OCI-LY1 (cell line): Measurements from ENCODE around the gene PPP2R5B.

Experiments
- H2AFZ ChIP-seq: fragments of 200-600 bp; sonication (generic), shearing (Covaris generic); 2 replicates; pipeline ENCODE4 v1.6.0; 2014; ENCODE audit warnings: antibody characterized with exemption, mild to moderate bottlenecking, low read length
- H3F3A ChIP-seq: fragments of 200-600 bp; sonication (generic), shearing (Covaris generic); 2 replicates; pipeline ENCODE4 v1.6.0; 2014; ENCODE audit warnings: mild to moderate bottlenecking, antibody characterized with exemption, low read length, moderate library complexity; ENCODE audit not compliant: insufficient read depth
- H3K27ac ChIP-seq: fragments of 200-600 bp; sonication (generic); 2 replicates; pipeline ENCODE4 v1.5.1; 2014; ENCODE audit warnings: low read length, mixed run types, mild to moderate bottlenecking, low read depth; ENCODE audit not compliant: poor library complexity, severe bottlenecking
- H3K27me3 ChIP-seq: fragments of 200-600 bp; sonication (generic); 2 replicates; pipeline ENCODE4 v1.6.0; 2014; ENCODE audit warnings: antibody characterized with exemption, mild to moderate bottlenecking, low read length, moderate library complexity; ENCODE audit not compliant: insufficient read depth
- H3K36me3 ChIP-seq: fragments of 200-600 bp; sonication (generic); 2 replicates; pipeline ENCODE4 v1.6.1; 2014; ENCODE audit warnings: mild to moderate bottlenecking, antibody characterized with exemption, low read length, moderate library complexity, mixed read lengths; ENCODE audit not compliant: insufficient read depth
- H3K4me1 ChIP-seq: fragments of 200-600 bp; sonication (generic); 2 replicates; pipeline ENCODE4 v1.5.1; 2014; ENCODE audit warnings: mild to moderate bottlenecking, low read length, moderate library complexity; ENCODE audit not compliant: insufficient read depth, severe bottlenecking
- H3K4me2 ChIP-seq: fragments of 200-600 bp; sonication (generic), shearing (Covaris generic); 2 replicates; pipeline ENCODE4 v1.6.1; 2014; ENCODE audit warnings: low read length
- H3K4me3 ChIP-seq: fragments of 200-600 bp; sonication (generic); 2 replicates; pipeline ENCODE4 v1.5.1; 2014; ENCODE audit warnings: low read length, low read depth, mild to moderate bottlenecking, mixed read lengths; ENCODE audit not compliant: poor library complexity, severe bottlenecking
- H3K79me2 ChIP-seq: fragments of 200-600 bp; shearing (Covaris generic); 2 replicates; pipeline ENCODE4 v1.6.1; 2016; ENCODE audit warnings: mixed run types, low read length, mixed read lengths; ENCODE audit not compliant: insufficient read depth
- H3K9ac ChIP-seq: fragments of 200-600 bp; sonication (generic), shearing (Covaris generic); 2 replicates; pipeline ENCODE4 v1.6.1; 2014; ENCODE audit warnings: mild to moderate bottlenecking, low read length, mixed read lengths
- H3K9me2 ChIP-seq: fragments of 200-600 bp; sonication (generic), shearing (Covaris generic); 2 replicates; pipeline ENCODE4 v1.6.1; 2014; ENCODE audit warnings: low read depth, mild to moderate bottlenecking, low read length, mixed read lengths
- H3K9me3 ChIP-seq: fragments of 200-600 bp; shearing (Covaris generic); 2 replicates; pipeline ENCODE4 v1.6.1; 2014; ENCODE audit warnings: low read length, mixed read lengths
- H4K20me1 ChIP-seq: fragments of 200-600 bp; sonication (generic), shearing (Covaris generic); 2 replicates; pipeline ENCODE4 v1.6.0; 2016; ENCODE audit warnings: mild to moderate bottlenecking, low read length; ENCODE audit not compliant: insufficient read depth
- EZH2 ChIP-seq: fragments of 200-600 bp; sonication (generic), shearing (Covaris generic); IDR thresholded peaks from 2 replicates; pipeline ENCODE4 v1.8.0; 2017; ENCODE audit warnings: borderline replicate concordance, mixed run types, mild to moderate bottlenecking, antibody characterized with exemption, low read length, moderate library complexity, mixed read lengths
- TF ChIP-seq, protein P1 (sequence below): fragments of 200-600 bp; sonication (generic), shearing (Covaris generic); IDR thresholded peaks from 2 replicates; pipeline ENCODE4 v1.5.1; 2017; ENCODE audit warnings: mild to moderate bottlenecking, antibody characterized with exemption, low read length, moderate library complexity, mixed read lengths

The PPP2R5B gene

DNA sequence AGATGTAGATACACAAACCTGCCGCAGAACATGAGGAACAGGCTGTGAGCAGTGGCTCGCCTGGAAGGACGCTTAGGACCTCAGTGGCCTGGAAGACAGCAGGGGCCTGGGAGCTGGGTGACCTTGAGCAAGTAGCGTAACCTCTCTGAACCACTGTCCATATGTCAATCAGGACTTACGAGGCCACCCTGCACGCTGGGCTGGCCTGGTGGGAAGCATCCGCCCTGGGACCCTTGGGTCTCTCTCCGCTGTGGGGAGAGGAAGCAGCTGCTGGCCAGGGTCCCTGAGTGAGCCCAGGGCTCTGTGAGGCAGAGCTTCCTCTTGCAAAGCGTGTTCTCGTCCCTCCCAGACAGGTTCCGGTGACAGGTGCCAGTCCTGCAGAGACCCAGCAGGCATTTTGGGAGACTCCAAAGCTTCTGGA, 32.1 kb upstream of the PPP2R5B start:
- Histone ChIP-seq H3K36me3 (peaks cover 8% of the 10 kb centered on the region), H3K4me1 (peaks cover 28% of the 10 kb centered on the region), H3K4me2 (no peak overlapping the region), H3K27ac (peak overlapping the region; percentile 13), H4K20me1 (no peaks in the 10 kb centered on the region), H3K27me3 (no peaks in the 10 kb centered on the region), H2AFZ (no peak overlapping the region), H3K9me3 (no peaks in the 10 kb centered on the region), H3K9ac (no peak overlapping the region), H3K4me3 (no peak overlapping the region), H3K79me2 (no peaks in the 10 kb centered on the region), H3F3A (no peaks in the 10 kb centered on the region), H3K9me2 (no peaks in the 10 kb centered on the region)
- TF ChIP-seq EZH2, result no peak
- TF ChIP-seq, protein P1, sequence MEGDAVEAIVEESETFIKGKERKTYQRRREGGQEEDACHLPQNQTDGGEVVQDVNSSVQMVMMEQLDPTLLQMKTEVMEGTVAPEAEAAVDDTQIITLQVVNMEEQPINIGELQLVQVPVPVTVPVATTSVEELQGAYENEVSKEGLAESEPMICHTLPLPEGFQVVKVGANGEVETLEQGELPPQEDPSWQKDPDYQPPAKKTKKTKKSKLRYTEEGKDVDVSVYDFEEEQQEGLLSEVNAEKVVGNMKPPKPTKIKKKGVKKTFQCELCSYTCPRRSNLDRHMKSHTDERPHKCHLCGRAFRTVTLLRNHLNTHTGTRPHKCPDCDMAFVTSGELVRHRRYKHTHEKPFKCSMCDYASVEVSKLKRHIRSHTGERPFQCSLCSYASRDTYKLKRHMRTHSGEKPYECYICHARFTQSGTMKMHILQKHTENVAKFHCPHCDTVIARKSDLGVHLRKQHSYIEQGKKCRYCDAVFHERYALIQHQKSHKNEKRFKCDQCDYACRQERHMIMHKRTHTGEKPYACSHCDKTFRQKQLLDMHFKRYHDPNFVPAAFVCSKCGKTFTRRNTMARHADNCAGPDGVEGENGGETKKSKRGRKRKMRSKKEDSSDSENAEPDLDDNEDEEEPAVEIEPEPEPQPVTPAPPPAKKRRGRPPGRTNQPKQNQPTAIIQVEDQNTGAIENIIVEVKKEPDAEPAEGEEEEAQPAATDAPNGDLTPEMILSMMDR, result no peak

DNA sequence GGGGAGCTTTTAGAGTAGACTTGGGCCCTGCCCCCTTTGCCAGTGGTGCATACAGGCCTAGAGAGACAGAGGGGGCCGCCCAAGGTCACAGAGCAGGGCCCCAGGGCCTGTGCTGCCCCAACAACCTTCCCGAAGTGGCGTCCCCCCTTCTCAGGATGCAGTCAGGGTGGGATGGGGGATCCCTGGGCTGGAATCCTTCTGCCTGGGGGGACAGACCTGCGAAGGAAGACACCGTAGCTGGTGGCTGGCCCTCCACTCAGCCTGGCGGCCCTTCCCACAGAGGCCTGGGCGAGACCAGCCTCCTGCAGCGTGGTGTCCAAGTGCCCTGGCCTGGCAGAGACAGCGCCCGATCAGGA, 31.7 kb upstream of the PPP2R5B start:
- Histone ChIP-seq H3K27ac (no peak overlapping the region), H3K9ac (no peak overlapping the region)

DNA sequence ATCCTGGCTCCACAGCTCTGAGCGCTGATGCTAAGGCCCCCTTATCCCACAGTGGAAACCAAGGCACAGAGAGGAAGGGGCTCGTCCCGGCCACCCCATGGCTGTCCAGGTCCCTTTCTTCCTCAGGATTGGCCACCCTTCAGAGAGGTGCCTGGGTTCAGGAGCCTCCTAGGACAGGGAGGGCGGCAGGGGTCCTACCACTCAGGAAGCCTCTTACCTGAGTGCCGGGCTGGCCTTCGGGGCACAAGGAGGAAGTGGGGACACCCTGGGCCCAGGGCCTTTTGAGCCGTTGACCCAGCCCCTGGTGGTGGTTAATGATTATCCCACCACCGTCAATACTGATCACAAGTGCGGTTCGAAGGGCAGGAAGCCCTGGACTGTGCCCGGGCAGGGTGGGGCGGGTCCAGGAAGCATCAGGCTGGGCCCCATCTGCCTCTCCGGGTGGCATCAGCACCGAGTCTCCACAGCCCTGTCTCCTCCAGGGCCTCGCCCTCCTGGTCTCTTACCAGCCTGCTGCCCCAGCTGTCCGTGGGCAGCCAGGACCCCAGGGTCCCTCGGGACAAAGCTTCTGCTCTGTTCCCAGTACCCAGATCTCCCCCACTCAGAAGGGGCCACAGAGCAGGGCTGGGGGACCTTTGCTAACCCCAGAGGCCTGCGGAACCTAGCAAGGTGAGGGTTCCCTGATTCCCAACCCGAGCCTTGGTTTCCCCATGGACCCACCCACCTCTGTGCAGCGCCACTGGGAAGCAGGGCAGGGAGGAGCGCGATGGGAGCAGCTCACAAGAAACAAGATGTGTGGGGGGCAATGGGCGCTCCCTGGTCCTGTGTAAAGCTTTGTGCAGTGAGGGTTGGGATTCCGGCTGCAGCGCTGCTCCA, 31.1 kb upstream of the PPP2R5B start:
- Histone ChIP-seq H3F3A (no peaks in the 10 kb centered on the region), H3K36me3 (peaks cover 17% of the 10 kb centered on the region), H2AFZ (no peak overlapping the region), H4K20me1 (no peaks in the 10 kb centered on the region), H3K9ac (no peak overlapping the region), H3K79me2 (no peaks in the 10 kb centered on the region), H3K9me2 (no peaks in the 10 kb centered on the region), H3K27me3 (no peaks in the 10 kb centered on the region), H3K4me3 (no peak overlapping the region), H3K27ac (no peak overlapping the region), H3K4me1 (peaks cover 18% of the 10 kb centered on the region), H3K9me3 (no peaks in the 10 kb centered on the region), H3K4me2 (no peak overlapping the region)
- TF ChIP-seq, protein P1, result no peak
- no peak for TF ChIP-seq EZH2

More for the DNA sequence above, 31.7 kb upstream of the PPP2R5B start:
- Histone ChIP-seq H3K36me3 (peaks cover 11% of the 10 kb centered on the region), H2AFZ (no peak overlapping the region), H3K79me2 (no peaks in the 10 kb centered on the region), H3K9me3 (no peaks in the 10 kb centered on the region), H3K27me3 (no peaks in the 10 kb centered on the region), H3K4me2 (no peak overlapping the region), H3K4me3 (no peak overlapping the region), H3K9me2 (no peaks in the 10 kb centered on the region), H3K4me1 (peaks cover 24% of the 10 kb centered on the region), H4K20me1 (no peaks in the 10 kb centered on the region), H3F3A (no peaks in the 10 kb centered on the region)
- TF ChIP-seq EZH2, result no peak
- TF ChIP-seq, protein P1, result no peak
